Chondrocyte (in vitro differentiated cells): Measurements from ENCODE around the gene ZNF236. TPM values are rescaled to one million over a fixed set of nuclear protein-coding genes. Genes with fewer than 3 reads are reported as not detected.

Source experiments
- DNase-seq: peaks from one replicate; pipeline ENCODE4 v3.0.0; 2021; ENCODE audit warnings: mixed read lengths, low spot score
- H3K27ac Mint-ChIP-seq: one replicate; pipeline ENCODE4 v1.8.0; 2021; ENCODE audit warnings: mild to moderate bottlenecking, moderate library complexity, mixed read lengths; ENCODE audit not compliant: unreplicated experiment
- H3K27me3 Mint-ChIP-seq: 2 replicates; pipeline ENCODE4 v1.8.0; 2021; ENCODE audit warnings: low read depth, mixed read lengths
- H3K36me3 Mint-ChIP-seq: 2 replicates; pipeline ENCODE4 v1.8.0; 2021; ENCODE audit warnings: low read depth, mixed read lengths
- H3K4me1 Mint-ChIP-seq: 2 replicates; pipeline ENCODE4 v1.8.0; 2021; ENCODE audit warnings: low read depth, mild to moderate bottlenecking, mixed read lengths
- H3K4me3 Mint-ChIP-seq: one replicate; pipeline ENCODE4 v1.8.0; 2021; ENCODE audit warnings: mild to moderate bottlenecking, moderate library complexity, mixed read lengths; ENCODE audit not compliant: unreplicated experiment
- H3K9me3 Mint-ChIP-seq: 2 replicates; pipeline ENCODE4 v1.8.0; 2021; ENCODE audit warnings: low read depth, mixed read lengths
- total RNA-seq: library from RNA; stranded (reverse); gene quantifications from 3 replicates; pipeline ENCODE4 v1.2.1, GENCODE V29; 2021
- TF ChIP-seq, protein P1 (sequence below): fragments of 200-600 bp; sonication (generic); IDR thresholded peaks from 2 replicates; pipeline ENCODE4 v1.5.0; 2021; ENCODE audit warnings: antibody characterized with exemption, mild to moderate bottlenecking, moderate library complexity

ZNF236 gene
- total RNA-seq, 1 donor from 2014 or later, result 14.3 TPM

- DNase-seq, result no peak
- Mint-ChIP-seq H3K27ac (no peak overlapping the region), H3K27me3 (no peaks in the 10 kb centered on the region), H3K36me3 (peaks cover 13% of the 10 kb centered on the region), H3K4me3 (no peak overlapping the region), H3K4me1 (no peaks in the 10 kb centered on the region), H3K9me3 (no peaks in the 10 kb centered on the region)
- TF ChIP-seq, protein P1, sequence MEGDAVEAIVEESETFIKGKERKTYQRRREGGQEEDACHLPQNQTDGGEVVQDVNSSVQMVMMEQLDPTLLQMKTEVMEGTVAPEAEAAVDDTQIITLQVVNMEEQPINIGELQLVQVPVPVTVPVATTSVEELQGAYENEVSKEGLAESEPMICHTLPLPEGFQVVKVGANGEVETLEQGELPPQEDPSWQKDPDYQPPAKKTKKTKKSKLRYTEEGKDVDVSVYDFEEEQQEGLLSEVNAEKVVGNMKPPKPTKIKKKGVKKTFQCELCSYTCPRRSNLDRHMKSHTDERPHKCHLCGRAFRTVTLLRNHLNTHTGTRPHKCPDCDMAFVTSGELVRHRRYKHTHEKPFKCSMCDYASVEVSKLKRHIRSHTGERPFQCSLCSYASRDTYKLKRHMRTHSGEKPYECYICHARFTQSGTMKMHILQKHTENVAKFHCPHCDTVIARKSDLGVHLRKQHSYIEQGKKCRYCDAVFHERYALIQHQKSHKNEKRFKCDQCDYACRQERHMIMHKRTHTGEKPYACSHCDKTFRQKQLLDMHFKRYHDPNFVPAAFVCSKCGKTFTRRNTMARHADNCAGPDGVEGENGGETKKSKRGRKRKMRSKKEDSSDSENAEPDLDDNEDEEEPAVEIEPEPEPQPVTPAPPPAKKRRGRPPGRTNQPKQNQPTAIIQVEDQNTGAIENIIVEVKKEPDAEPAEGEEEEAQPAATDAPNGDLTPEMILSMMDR, result no peak
Observed at GRCh38 chr18:77013811-77014521, 191.6 kb downstream of the ZNF236 start.

- Mint-ChIP-seq H3K27ac (no peak overlapping the region), H3K9me3 (no peaks in the 10 kb centered on the region), H3K4me1 (no peaks in the 10 kb centered on the region), H3K36me3 (peaks cover 15% of the 10 kb centered on the region), H3K4me3 (no peak overlapping the region), H3K27me3 (no peaks in the 10 kb centered on the region)
- TF ChIP-seq, protein P1, result no peak
- no peak for DNase-seq
Observed at GRCh38 chr18:77014538-77014937, 192.2 kb downstream of the ZNF236 start.

DNA sequence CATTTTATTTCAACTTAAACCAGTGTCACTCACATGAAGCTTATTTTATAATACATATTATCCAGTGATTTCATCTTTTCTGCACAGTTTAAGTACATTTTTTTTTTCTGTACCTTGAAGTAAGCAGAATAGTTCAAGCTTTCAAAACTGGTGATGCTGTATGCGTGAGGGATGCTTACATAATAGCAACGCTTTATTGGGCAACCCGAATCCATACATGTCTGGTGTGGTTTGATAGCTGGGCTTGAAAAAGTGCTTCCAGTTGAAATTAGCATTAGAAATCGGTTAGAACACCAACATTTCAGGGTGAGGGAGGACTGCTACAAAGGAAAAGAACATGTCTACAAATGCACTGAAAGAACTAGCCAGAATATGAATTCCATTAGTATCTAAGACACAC is 192.8 kb downstream of the ZNF236 start:
- H3K4me3 Mint-ChIP-seq, result no peak overlapping the region
- H3K9me3 Mint-ChIP-seq, result no peaks in the 10 kb centered on the region
- no peaks in the 10 kb centered on the region for H3K27me3 Mint-ChIP-seq
- H3K36me3 Mint-ChIP-seq, result peaks cover 12% of the 10 kb centered on the region
- no peak for DNase-seq
- no peak overlapping the region for H3K27ac Mint-ChIP-seq
- TF ChIP-seq, protein P1, result no peak
- H3K4me1 Mint-ChIP-seq, result no peaks in the 10 kb centered on the region

GRCh38 chr18:77015771-77016710 is 193.7 kb downstream of the ZNF236 start:
- Mint-ChIP-seq H3K4me3 (no peak overlapping the region), H3K36me3 (peaks cover 12% of the 10 kb centered on the region), H3K27me3 (no peaks in the 10 kb centered on the region), H3K27ac (no peak overlapping the region), H3K9me3 (no peaks in the 10 kb centered on the region), H3K4me1 (no peaks in the 10 kb centered on the region)
- DNase-seq, result no peak
- TF ChIP-seq, protein P1, result no peak

DNA sequence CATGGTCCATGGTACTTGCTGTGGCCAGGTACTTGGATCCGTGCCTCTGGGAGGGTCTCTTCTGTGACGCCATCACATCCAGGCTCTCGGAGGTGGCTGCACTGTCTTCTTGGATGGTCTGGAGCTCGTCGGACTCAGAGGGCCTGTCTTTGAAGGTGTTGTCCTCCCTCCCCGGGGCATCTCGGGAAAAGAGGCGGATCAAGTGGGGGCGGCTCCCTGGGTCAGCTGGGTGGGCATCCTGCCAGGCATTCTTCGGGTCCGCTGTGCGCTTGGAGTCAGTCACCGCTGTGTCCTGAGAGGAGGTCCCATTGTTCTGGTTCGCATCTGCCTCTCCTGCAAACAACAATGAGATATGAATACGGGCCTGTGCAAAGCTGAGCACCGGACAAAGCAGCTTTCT is 194.6 kb downstream of the ZNF236 start:
- no peak overlapping the region for H3K27ac Mint-ChIP-seq
- no peak overlapping the region for H3K4me3 Mint-ChIP-seq
- no peaks in the 10 kb centered on the region for H3K4me1 Mint-ChIP-seq
- H3K9me3 Mint-ChIP-seq, result no peaks in the 10 kb centered on the region
- peaks cover 15% of the 10 kb centered on the region for H3K36me3 Mint-ChIP-seq
- TF ChIP-seq, protein P1, result no peak
- DNase-seq, result no peak
- H3K27me3 Mint-ChIP-seq, result no peaks in the 10 kb centered on the region
